GM21717 (cell line): ENCODE measurements around the gene TMPRSS3.

Experiments
- ATAC-seq: cut with Tn5 transposase; IDR thresholded peaks from one replicate; pipeline ENCODE4 v1.9.1; 2021; ENCODE audit warnings: mild to moderate bottlenecking, moderate library complexity; ENCODE audit not compliant: unreplicated experiment

Gene TMPRSS3

GRCh38 chr21:42353623-42354022 is 42.2 kb downstream of the TMPRSS3 start:
- no peak for ATAC-seq

- ATAC-seq: no peak
Measured at GRCh38 chr21:42352441-42353095, 43.3 kb downstream of the TMPRSS3 start.

DNA sequence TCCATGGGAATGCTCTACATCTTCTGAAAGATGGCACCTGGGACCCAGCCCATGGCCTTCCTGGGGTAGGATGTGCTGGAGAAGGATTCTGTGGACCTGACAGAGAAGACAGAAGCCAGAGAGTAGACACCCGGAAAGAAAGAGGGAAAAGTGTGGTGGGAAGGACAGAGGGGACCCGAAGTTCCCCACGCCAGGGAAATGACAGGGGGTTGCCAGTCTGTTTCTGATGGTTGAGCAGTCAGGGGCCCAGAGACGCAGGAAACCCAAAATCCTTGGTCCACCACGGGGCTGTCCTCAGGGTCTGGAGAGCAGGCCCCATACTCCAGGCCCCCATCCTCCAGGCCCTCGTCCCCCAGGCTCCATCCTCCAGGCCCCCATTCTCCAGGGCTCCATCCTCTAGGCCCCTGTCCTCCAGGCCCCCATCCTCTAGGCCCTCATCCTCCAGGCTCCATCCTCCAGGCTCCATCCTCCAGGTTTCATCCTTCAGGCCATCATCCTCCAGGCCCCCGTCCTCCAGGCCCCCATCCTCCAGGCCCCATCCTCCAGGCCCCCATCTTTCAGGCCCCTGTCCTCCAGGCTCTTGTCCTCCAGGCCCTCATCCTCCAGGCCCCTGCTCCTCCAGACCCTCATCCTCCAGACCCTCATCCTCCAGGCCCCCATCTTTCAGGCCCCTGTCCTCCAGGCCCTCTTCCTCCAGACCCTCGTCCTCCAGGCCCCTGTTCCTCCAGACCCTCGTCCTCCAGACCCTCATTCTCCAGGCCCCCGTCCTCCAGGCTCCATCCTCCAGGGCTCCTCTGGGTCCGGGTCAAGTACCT is 44.0 kb downstream of the TMPRSS3 start:
- ATAC-seq: no peak

GRCh38 chr21:42350927-42351426 is 44.9 kb downstream of the TMPRSS3 start, which contains the start of gene TFF2:
TSS of gene TFF2 (minus strand) at chr21:42350994. CDS start at chr21:42350957, 37 bp downstream.
- no peak for ATAC-seq

DNA sequence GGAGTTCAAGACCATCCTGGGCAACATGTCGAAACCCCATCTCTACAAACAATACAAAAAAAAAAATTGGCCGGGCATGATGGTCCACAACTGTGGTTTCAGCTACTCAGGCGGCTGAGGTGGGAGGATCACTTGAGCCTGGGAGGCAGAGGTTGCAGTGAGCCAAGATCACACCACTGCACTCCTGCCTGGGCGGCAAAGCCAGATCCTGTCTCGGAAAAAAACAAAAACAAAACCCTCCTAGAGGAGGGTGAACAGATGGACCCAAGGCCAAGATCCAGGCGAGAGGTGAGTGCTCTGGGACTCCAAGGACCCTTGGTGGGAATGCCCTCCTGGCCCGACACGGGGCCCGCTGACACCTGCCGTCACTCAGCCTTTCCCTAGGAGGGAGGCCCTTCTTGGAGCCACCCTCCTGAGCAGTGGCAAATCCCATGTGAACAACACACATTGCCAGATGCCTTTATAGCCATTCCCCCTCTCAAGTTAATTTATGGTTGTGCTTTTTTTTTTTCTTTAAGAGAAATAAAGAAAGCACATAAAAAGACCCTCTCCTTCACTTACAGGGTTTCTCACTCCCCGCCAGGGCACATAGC is 45.4 kb downstream of the TMPRSS3 start:
- ATAC-seq: no peak

GRCh38 chr21:42349420-42350317 is 46.2 kb downstream of the TMPRSS3 start:
- ATAC-seq: no peak

- no peak for ATAC-seq
Measured at GRCh38 chr21:42348762-42349161, 47.1 kb downstream of the TMPRSS3 start.

DNA sequence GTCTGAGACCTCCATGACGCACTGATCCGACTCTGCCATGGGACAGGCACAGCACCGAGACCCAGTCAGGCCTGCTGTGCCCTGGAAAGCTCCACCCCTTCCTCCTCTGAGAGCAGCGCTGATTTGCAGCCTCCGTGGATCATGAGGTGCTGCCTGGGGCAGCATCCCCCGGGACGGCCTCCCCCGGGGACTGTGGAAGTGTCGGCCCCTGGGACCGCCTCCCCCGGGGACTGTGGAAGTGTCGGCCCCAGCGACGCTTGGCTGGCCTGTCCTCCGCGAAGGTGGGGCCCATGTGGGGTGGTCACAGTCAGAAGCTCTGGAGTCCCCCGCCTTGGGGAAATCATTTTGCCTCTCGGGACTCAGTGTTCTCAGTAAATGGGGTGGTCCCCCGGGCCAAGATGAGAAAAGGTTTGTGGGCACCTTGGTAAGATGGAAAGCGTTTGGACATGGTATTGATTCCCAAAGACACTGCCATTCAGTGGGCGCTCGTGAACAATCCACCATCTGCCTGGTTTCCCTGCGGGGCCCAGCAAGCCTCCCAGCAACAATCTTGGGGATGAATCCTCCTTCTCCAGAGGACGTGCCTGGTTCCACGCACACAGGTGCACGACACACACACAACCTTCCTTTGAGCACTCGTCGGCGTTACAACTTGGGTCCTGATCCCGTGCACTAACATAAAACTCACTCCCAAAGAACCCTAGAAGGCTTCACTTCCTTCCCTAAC is 48.1 kb downstream of the TMPRSS3 start:
- ATAC-seq: no peak

DNA sequence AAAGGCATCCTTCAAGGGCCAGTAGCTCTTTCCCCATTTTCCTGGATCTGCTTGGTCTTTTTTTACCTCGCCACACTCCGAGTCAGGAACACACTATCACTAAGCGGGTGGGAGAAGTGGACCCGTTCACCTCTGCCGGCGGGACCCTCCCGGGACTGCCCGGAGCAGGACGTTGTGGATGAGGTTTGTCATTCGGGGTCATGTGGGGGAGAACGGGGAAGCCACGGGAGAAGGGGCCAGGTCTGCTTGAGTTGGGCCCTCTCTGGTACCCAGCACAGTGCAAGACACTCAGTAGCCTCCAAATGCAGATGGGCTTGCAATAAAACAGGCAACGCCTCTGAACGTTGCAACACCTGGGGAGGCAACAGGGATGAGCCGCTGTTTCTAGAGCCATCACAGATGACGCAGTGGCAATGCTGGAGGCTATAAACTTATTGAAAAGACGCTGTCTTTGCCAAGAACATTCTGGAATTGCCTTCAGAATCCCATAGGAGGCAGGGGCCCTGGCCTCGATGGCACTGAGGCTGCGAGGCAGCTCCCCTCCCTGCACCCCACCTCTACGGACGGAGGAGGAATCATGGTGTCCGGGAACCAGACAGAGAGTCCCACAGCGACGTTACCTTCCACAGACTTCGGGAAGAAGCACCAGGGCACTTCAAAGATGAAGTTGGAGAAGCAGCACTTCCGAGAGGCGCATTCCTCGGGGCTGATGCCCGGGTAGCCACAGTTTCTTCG is 48.8 kb downstream of the TMPRSS3 start:
- ATAC-seq: no peak

DNA sequence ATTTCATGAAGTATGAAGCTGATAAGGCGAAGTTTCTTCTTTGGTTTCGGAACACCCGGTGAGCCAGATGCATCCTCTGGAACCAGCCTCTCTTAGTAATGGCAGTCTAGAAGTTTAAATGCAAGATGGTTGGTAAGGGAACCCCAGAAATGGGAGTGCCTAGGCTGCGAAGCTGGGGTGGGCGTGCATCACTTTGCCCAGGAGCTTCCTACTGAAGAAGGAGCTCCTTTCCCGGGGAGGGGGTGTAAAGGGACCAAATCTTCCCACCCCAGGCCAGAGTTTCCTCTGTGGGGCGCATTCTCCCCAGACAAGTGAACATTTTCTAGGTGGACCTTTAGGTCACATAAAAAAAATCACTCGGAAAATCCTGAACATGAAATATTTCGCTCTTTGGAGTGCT is 49.4 kb downstream of the TMPRSS3 start:
- no peak for ATAC-seq

DNA sequence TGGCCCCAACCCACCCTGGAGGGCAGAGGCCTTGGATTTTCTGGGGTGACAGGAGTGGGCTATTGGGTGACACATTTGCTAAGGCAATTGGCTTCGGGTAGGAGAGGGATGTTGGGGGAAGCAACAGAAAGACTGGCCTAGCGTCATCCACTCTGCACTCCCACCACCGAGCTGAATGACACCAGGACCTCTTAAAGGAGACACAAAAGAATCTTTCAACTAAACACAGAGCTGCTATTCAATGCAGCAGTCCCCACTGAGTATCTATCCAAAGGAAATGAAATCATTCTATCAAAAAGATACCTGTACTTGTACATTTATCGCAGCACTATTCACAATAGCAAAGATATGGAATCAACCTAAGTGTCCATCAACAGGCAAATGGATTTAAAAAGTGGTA is 51.2 kb downstream of the TMPRSS3 start:
- no peak for ATAC-seq

- no peak for ATAC-seq
Measured at GRCh38 chr21:42343963-42344510, 51.8 kb downstream of the TMPRSS3 start.

GRCh38 chr21:42343556-42343955 is 52.3 kb downstream of the TMPRSS3 start:
- no peak for ATAC-seq

- ATAC-seq: no peak
Measured at GRCh38 chr21:42343101-42343500, 52.8 kb downstream of the TMPRSS3 start.

- no peak for ATAC-seq
Measured at GRCh38 chr21:42341776-42342542, 53.9 kb downstream of the TMPRSS3 start.

GRCh38 chr21:42340187-42341050 is 55.4 kb downstream of the TMPRSS3 start:
- ATAC-seq: no peak
